ENCODE measurements around the gene ACTN4. TPM values are rescaled to one million over a fixed set of nuclear protein-coding genes. Genes with fewer than 3 reads are reported as not detected.

Gene ACTN4
- polyA plus RNA-seq, 2 of the 4 experiments (the other 2 are of a cell fraction): 605 to 967 TPM

- TF ChIP-seq ELK1 (IDR thresholded peaks at IDR 0.05; ENCODE audit: low read depth, low read length) (no peak), CEBPB (IDR thresholded peaks at IDR 0.05) (no peak), BHLHE40 (IDR thresholded peaks at IDR 0.05; ENCODE audit: low read depth, low read length) (no peak), POLR2A (IDR thresholded peaks at IDR 0.05; ENCODE audit: low read length) (no peak)
These were observed 61.7 kb downstream of the ACTN4 start (continued) for GRCh38 chr19:38709119-38709518.

DNA sequence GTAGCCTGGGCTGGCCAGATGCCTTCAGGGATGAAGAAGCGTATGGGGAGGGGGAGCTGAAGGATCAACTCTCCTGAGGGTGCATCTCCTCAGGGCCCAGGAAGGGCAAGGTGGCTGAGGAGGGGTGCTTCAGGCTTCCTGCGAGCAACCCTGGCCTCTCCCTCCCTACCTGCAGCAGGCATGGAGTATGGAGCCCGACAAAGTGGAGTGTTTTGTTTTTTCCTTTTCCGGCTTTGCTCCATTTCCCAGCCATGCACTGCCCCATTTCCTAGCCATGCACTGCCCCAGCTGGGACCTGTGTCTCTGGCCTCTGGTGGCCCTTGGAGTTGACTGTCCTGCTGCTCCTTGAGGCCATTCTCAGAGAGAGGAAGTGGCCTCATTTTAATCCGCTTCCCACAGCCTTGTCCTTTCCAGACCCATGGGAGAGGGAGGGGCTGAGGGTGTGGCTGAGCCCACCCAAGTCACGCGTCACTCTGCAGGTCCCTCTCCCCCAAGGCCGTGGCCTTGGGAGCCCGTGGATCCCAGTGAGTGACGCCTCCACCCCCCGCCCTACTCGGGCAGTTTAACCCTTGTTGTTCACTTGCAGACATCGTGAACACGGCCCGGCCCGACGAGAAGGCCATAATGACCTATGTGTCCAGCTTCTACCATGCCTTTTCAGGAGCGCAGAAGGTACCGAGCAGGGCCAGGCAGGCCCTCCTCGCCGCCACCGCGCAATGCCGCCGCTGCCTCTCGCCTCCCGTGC, 62.4 kb downstream of the ACTN4 start:
- ChIA-PET CTCF (interaction anchor here (0.5 to 38.0 kb wide), 9 partner anchors 7 to 377 kb away, joined by 3 to 764 read pairs (median 5); no protein-coding TSS in a partner anchor), POLR2A (interaction anchor here (0.5 to 1.7 kb wide), 2 partner anchors 51 to 91 kb away, joined by 3 read pairs; partner anchors contain the start of gene EIF3K)
- H3K4me3 ChIP-seq: no peak overlapping the region
- peaks cover 65% of the 10 kb centered on the region for H3K4me1 ChIP-seq
- WGBS (ENCODE audit: missing lambda C conversion rate): 88% methylated on average over 27 of the region's 27 CpGs
- TF ChIP-seq HOXB5 (CRISPR knock-in tag; IDR thresholded peaks at IDR 0.05) (no peak), EHF (CRISPR knock-in tag; IDR thresholded peaks at IDR 0.05) (no peak), CHD4 (IDR thresholded peaks at IDR 0.05; ENCODE audit: borderline replicate concordance) (no peak)
- TF ChIP-seq, protein P1, sequence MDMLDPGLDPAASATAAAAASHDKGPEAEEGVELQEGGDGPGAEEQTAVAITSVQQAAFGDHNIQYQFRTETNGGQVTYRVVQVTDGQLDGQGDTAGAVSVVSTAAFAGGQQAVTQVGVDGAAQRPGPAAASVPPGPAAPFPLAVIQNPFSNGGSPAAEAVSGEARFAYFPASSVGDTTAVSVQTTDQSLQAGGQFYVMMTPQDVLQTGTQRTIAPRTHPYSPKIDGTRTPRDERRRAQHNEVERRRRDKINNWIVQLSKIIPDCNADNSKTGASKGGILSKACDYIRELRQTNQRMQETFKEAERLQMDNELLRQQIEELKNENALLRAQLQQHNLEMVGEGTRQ (IDR thresholded peaks at IDR 0.05): no peak
- TF ChIP-seq, protein P2, sequence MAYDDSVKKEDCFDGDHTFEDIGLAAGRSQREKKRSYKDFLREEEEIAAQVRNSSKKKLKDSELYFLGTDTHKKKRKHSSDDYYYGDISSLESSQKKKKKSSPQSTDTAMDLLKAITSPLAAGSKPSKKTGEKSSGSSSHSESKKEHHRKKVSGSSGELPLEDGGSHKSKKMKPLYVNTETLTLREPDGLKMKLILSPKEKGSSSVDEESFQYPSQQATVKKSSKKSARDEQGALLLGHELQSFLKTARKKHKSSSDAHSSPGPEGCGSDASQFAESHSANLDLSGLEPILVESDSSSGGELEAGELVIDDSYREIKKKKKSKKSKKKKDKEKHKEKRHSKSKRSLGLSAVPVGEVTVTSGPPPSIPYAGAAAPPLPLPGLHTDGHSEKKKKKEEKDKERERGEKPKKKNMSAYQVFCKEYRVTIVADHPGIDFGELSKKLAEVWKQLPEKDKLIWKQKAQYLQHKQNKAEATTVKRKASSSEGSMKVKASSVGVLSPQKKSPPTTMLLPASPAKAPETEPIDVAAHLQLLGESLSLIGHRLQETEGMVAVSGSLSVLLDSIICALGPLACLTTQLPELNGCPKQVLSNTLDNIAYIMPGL (CRISPR knock-in tag; IDR thresholded peaks at IDR 0.05; ENCODE audit: borderline replicate concordance): no peak
- H3K9me3 ChIP-seq: no peaks in the 10 kb centered on the region
- peak; percentile 28 for FAIRE-seq
- no peak overlapping the region for H3K4me2 ChIP-seq
- DNase-seq (ENCODE audit: low read depth in 1 of 2, low spot score in 1 of 2): no peak
- ATAC-seq: no peak
- peak overlapping the region in 1 of 2 experiments; percentile 50; a peak in 3 of 6 replicates for H3K27ac ChIP-seq

DNA sequence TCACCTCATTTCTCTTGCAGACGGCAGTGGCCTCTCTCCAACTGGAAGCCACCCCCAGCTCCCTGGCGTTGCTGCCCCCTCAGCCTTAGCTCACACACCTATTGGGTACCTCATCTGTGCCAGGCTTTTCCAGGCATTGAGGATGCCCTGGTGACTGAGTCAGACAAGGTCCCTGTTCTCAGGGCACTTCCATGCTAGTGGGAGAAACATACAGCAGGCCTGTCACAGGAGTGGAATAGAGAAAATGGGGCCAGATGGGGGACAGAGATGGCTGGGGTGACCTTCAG, 62.9 kb downstream of the ACTN4 start:
- H3K27ac ChIP-seq: peak overlapping the region in 1 of 2 experiments; percentile 50; a peak in 3 of 6 replicates
- POLR2A ChIA-PET: interaction anchor here (1.7 kb wide), 1 partner anchor 92 kb away, joined by 3 read pairs; the partner anchor contains the start of gene EIF3K
- ATAC-seq (no peak), FAIRE-seq (no peak), DNase-seq (ENCODE audit: low read depth in 1 of 2, low spot score in 1 of 2) (no peak)
- H3K4me3 ChIP-seq: no peak overlapping the region
- WGBS (ENCODE audit: missing lambda C conversion rate): 77% methylated on average over 2 of the region's 2 CpGs
- H3K9me3 ChIP-seq: no peaks in the 10 kb centered on the region
- peaks cover 60% of the 10 kb centered on the region for H3K4me1 ChIP-seq
- CTCF ChIA-PET: interaction anchor here (0.5 to 38.0 kb wide), 12 partner anchors 6 to 376 kb away, joined by 3 to 764 read pairs (median 6); partner anchors contain the start of genes MRPS12 and SARS2
- H3K4me2 ChIP-seq: no peak overlapping the region
- TF ChIP-seq MAZ (IDR thresholded peaks at IDR 0.05; ENCODE audit: borderline replicate concordance, low read depth, low read length) (no peak), HEYL (CRISPR knock-in tag; IDR thresholded peaks at IDR 0.05) (no peak), HOXA7 (CRISPR knock-in tag; IDR thresholded peaks at IDR 0.05) (no peak), KDM5A (IDR thresholded peaks at IDR 0.05) (no peak), POLR2AphosphoS2 (conservative IDR thresholded peaks at IDR 0.05; ENCODE audit: low read length) (no peak), JUN (IDR thresholded peaks at IDR 0.05) (no peak; a peak in 1 of 5 replicates), RNF2 (IDR thresholded peaks at IDR 0.05; ENCODE audit: borderline replicate concordance, low read depth) (no peak), FOSB (CRISPR knock-in tag; IDR thresholded peaks at IDR 0.05) (no peak), CHD2 (IDR thresholded peaks at IDR 0.05; ENCODE audit: low read length, partially characterized antibody) (no peak), EHF (CRISPR knock-in tag; IDR thresholded peaks at IDR 0.05) (no peak), RARB (CRISPR knock-in tag; IDR thresholded peaks at IDR 0.05) (no peak), HOXB13 (CRISPR knock-in tag; IDR thresholded peaks at IDR 0.05; ENCODE audit: low read depth) (no peak), CHD4 (IDR thresholded peaks at IDR 0.05; ENCODE audit: borderline replicate concordance) (no peak), KDM1A (IDR thresholded peaks at IDR 0.05; ENCODE audit: low read depth) (no peak)
- TF ChIP-seq, protein P3, sequence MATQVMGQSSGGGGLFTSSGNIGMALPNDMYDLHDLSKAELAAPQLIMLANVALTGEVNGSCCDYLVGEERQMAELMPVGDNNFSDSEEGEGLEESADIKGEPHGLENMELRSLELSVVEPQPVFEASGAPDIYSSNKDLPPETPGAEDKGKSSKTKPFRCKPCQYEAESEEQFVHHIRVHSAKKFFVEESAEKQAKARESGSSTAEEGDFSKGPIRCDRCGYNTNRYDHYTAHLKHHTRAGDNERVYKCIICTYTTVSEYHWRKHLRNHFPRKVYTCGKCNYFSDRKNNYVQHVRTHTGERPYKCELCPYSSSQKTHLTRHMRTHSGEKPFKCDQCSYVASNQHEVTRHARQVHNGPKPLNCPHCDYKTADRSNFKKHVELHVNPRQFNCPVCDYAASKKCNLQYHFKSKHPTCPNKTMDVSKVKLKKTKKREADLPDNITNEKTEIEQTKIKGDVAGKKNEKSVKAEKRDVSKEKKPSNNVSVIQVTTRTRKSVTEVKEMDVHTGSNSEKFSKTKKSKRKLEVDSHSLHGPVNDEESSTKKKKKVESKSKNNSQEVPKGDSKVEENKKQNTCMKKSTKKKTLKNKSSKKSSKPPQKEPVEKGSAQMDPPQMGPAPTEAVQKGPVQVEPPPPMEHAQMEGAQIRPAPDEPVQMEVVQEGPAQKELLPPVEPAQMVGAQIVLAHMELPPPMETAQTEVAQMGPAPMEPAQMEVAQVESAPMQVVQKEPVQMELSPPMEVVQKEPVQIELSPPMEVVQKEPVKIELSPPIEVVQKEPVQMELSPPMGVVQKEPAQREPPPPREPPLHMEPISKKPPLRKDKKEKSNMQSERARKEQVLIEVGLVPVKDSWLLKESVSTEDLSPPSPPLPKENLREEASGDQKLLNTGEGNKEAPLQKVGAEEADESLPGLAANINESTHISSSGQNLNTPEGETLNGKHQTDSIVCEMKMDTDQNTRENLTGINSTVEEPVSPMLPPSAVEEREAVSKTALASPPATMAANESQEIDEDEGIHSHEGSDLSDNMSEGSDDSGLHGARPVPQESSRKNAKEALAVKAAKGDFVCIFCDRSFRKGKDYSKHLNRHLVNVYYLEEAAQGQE (IDR thresholded peaks at IDR 0.05): no peak
- TF ChIP-seq, protein P4, sequence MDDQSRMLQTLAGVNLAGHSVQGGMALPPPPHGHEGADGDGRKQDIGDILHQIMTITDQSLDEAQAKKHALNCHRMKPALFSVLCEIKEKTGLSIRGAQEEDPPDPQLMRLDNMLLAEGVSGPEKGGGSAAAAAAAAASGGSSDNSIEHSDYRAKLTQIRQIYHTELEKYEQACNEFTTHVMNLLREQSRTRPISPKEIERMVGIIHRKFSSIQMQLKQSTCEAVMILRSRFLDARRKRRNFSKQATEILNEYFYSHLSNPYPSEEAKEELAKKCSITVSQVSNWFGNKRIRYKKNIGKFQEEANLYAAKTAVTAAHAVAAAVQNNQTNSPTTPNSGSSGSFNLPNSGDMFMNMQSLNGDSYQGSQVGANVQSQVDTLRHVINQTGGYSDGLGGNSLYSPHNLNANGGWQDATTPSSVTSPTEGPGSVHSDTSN (IDR thresholded peaks at IDR 0.05): no peak
- TF ChIP-seq, protein P2 (CRISPR knock-in tag; IDR thresholded peaks at IDR 0.05; ENCODE audit: borderline replicate concordance): no peak
